Measurements from ENCODE around the gene OSBPL9. TPM values are rescaled to one million over a fixed set of nuclear protein-coding genes. Genes with fewer than 3 reads are reported as not detected.

The OSBPL9 gene
- total and polyA plus RNA-seq, 10 of the 15 experiments (the other 5 are each of a cell fraction or from before 2014, with no cell fraction given), result 25.9 to 156 (median 108) TPM

DNA sequence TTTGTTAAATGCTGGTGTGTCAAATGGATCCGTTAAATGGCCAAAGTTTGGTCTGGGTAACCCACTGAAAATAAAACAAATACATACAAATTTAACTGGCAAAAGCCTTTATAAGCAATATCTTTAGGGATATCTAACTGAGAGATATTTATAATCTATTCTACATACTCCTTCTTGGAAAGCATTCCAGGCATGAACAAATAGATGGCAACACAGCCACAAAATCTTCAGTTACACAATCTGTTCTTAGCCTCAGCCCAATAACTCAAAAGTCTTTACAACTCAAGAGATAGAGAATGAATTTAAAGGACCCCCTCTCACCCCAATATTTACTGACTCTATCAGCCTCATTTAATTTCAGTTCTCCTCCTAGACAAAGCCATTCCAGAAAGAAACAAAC, 202.9 kb downstream of the OSBPL9 start (continued):
- TF ChIP-seq JUND (IDR thresholded peaks at IDR 0.05; ENCODE audit: low read depth, low read length), result no peak
- no peak for TF ChIP-seq CUX1 (IDR thresholded peaks at IDR 0.05; ENCODE audit: insufficient replicate concordance, low read depth, low read length)

DNA sequence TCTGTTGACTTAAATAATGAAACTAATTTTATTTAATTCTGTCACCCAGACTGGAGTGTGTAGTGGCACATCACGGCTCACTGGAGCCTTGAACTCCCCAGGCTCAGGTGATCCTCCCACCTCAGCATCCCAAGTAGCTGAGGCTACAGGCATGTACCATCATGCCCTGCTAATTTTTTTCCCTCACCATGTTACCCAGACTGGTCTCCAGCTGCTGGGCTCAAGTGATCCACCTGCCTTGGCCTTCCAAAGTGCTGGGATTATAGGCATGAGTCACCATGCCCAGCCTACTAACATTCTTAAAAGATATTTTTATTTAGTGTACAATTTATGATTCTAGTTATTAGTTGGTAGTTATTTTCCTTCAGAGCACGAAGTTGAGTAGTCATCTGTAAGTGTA, 212.2 kb downstream of the OSBPL9 start:
- H3K36me3 ChIP-seq (ENCODE audit: control insufficient read depth in 2 of 2, insufficient read depth in 2 of 2, low read length in 1 of 2), result peaks cover 0 to 32% of the 10 kb centered on the region in 2 experiments; a peak in 3 of 4 replicates
- H3K4me2 ChIP-seq (ENCODE audit: control insufficient read depth, insufficient read depth), result no peak overlapping the region
- no peaks in the 10 kb centered on the region for H4K20me1 ChIP-seq (ENCODE audit: control insufficient read depth, insufficient read depth)
- ChIA-PET CTCF (no interaction called here), RAD21 (ENCODE audit: unreplicated experiment) (no interaction called here), SMC1A (ENCODE audit: uncharacterized antibody, unreplicated experiment) (interaction anchor here (1.7 kb wide), 1 partner anchor 48 kb away, joined by 4 read pairs; no protein-coding TSS in a partner anchor), POLR2A (no interaction called here)
- no peaks in the 10 kb centered on the region for H3K4me1 ChIP-seq (ENCODE audit: control insufficient read depth, insufficient read depth, low read length)
- in situ Hi-C loops (cut with MboI), result no loop called here
- no peak overlapping the region for H2AFZ ChIP-seq (ENCODE audit: control insufficient read depth, low read depth, low read length)
- intact Hi-C loops (cut with micrococcal nuclease; ENCODE audit: unreplicated experiment), result no loop called here
- BruUV-seq (replicated peaks), result no TSS peak
- no peaks in the 10 kb centered on the region for H3K79me2 ChIP-seq (ENCODE audit: control insufficient read depth, insufficient read depth, low read length)
- TF ChIP-seq RBBP5 (conservative IDR thresholded peaks at IDR 0.05), result no peak
- TF ChIP-seq IRF5 (IDR thresholded peaks at IDR 0.05; ENCODE audit: borderline replicate concordance), result no peak
- TF ChIP-seq ZNF24 (IDR thresholded peaks at IDR 0.05), result no peak
- no peak overlapping the region for H3K4me3 ChIP-seq
- DNase-seq (ENCODE audit: low read depth, low spot score) (no peak), FAIRE-seq (no peak), ATAC-seq (no peak)
- H3K9me3 ChIP-seq (replicated peaks; ENCODE audit: control insufficient read depth, insufficient read depth, low read length), result no peaks in the 10 kb centered on the region; the same call in 1 of the 3 replicates
- H3K9ac ChIP-seq (ENCODE audit: control insufficient read depth, insufficient read depth, low read length), result no peak overlapping the region
- 98% methylated on average over 2 of the region's 2 CpGs for WGBS (ENCODE audit: insufficient coverage, insufficient replicate concordance, low lambda C conversion rate, missing lambda C conversion rate)
- H3K27ac ChIP-seq (ENCODE audit: control insufficient read depth, insufficient read depth), result no peak overlapping the region
- H3K27me3 ChIP-seq (replicated peaks in 1 of 2; ENCODE audit: control insufficient read depth in 2 of 2, insufficient read depth in 2 of 2, low read length in 1 of 2), result no peaks in the 10 kb centered on the region
